Hepatocyte (in vitro differentiated cells): ENCODE measurements around the gene RAB11FIP3.

ENCODE experiments used
- CTCF ChIP-seq: fragments of 200-600 bp; sonication (generic); IDR thresholded peaks from 2 replicates; pipeline ENCODE4 v1.5.1; 2016; ENCODE audit warnings: antibody characterized with exemption, mild to moderate bottlenecking; ENCODE audit not compliant: poor library complexity
- EZH2 ChIP-seq: fragments of 200-600 bp; sonication (generic); IDR thresholded peaks from 2 replicates; pipeline ENCODE4 v1.6.1; 2016; ENCODE audit warnings: antibody characterized with exemption, mild to moderate bottlenecking, borderline replicate concordance
- EZH2phosphoT487 ChIP-seq: fragments of 200-600 bp; sonication (generic); IDR thresholded peaks from one replicate; pipeline ENCODE4 v1.6.1; 2018; ENCODE audit warnings: antibody characterized with exemption, mild to moderate bottlenecking, low read depth, moderate library complexity; ENCODE audit not compliant: unreplicated experiment, severe bottlenecking

- no peak for TF ChIP-seq CTCF
- no peak for TF ChIP-seq EZH2
- no peak for TF ChIP-seq EZH2phosphoT487
Measured at GRCh38 chr16:507996-508395, 82.5 kb downstream of the RAB11FIP3 start.
